Body of pancreas (tissue), 4 donors: ENCODE results near the gene KCNH1.

Source experiments
- CTCF ChIP-seq, 7 experiments: fragments of 450-650 bp in 4 of 7; fragments of 200-600 bp in 3 of 7; sonication (generic) in 3 of 7; IDR thresholded peaks; one replicate each; pipeline ENCODE4 v1.5.1; 2016 to 2019; ENCODE audit warnings: antibody characterized with exemption in 7 of 7
- POLR2A ChIP-seq, 3 donors: fragments of 450-650 bp; IDR thresholded peaks; one replicate each; pipeline ENCODE4 v1.6.1; 2016; ENCODE audit warnings: antibody characterized with exemption in 3 of 3, mild to moderate bottlenecking in 2 of 3

GRCh38 chr1:210748796-210749195, 385.2 kb downstream of the KCNH1 start:
- TF ChIP-seq CTCF (IDR thresholded peaks at IDR 0.05) = no peak
- no peak for TF ChIP-seq POLR2A (IDR thresholded peaks at IDR 0.05)
